Caco-2 (cell line): Measurements from ENCODE around the gene ABHD5. TPM values are rescaled to one million over a fixed set of nuclear protein-coding genes. Genes with fewer than 3 reads are reported as not detected.

Experiments
- BruUV-seq: library from RNA; stranded (reverse); fragments of 400-500 nt; replicated peaks from 2 replicates; lab custom pipeline; 2021; lab: Mats Ljungman, UMichigan
- CTCF ChIA-PET: fragments of 300-600 bp; sonication (Branson Sonifier 250); formaldehyde crosslinking; loops from one replicate; lab custom pipeline; 2022; ENCODE audit warnings: antibody characterized with exemption; lab: Charles Lee
- POLR2A ChIA-PET: fragments of 300-600 bp; sonication (Branson Sonifier 250); formaldehyde crosslinking; loops from one replicate; lab custom pipeline; 2022; ENCODE audit warnings: antibody characterized with exemption; lab: Charles Lee
- DNase-seq, 2 experiments: peaks; one replicate each; pipeline versions ENCODE4 v3.0.0 to v3.0.0-alpha.2; 2020 to 2022
- H3K27me3 ChIP-seq: replicated peaks from 2 replicates; pipeline ENCODE4 v1.6.0; 2011; ENCODE audit warnings: low read length; ENCODE audit not compliant: control insufficient read depth, insufficient read depth
- H3K36me3 ChIP-seq: 2 replicates; pipeline ENCODE4 v1.5.1; 2011; ENCODE audit warnings: low read length; ENCODE audit not compliant: control insufficient read depth, insufficient read depth
- H3K4me1 ChIP-seq: fragments of 250-450 bp; sonication (Bioruptor Pico); 2 replicates; pipeline ENCODE4 v1.5.1; 2020; ENCODE audit warnings: mild to moderate bottlenecking
- H3K4me3 ChIP-seq: 2 replicates; pipeline ENCODE4 v1.5.1; 2011; ENCODE audit warnings: low read depth, mild to moderate bottlenecking, control low read depth, low read length
- H3K9me3 ChIP-seq: fragments of 250-450 bp; sonication (Bioruptor Pico); 2 replicates; pipeline ENCODE4 v1.5.1; 2020; ENCODE audit warnings: mild to moderate bottlenecking, moderate library complexity
- H3K27ac Mint-ChIP-seq: one replicate; pipeline ENCODE4 v1.8.0; 2022; ENCODE audit warnings: mixed read lengths; ENCODE audit not compliant: unreplicated experiment
- H3K27me3 Mint-ChIP-seq: one replicate; pipeline ENCODE4 v1.8.0; 2022; ENCODE audit warnings: mixed read lengths; ENCODE audit not compliant: insufficient read depth, unreplicated experiment
- H3K36me3 Mint-ChIP-seq: one replicate; pipeline ENCODE4 v1.8.0; 2022; ENCODE audit warnings: mild to moderate bottlenecking, mixed read lengths; ENCODE audit not compliant: insufficient read depth, unreplicated experiment
- H3K4me1 Mint-ChIP-seq: one replicate; pipeline ENCODE4 v1.8.0; 2022; ENCODE audit warnings: low read depth, mixed read lengths; ENCODE audit not compliant: unreplicated experiment
- H3K4me3 Mint-ChIP-seq: one replicate; pipeline ENCODE4 v1.8.0; 2022; ENCODE audit warnings: mild to moderate bottlenecking, moderate library complexity, mixed read lengths; ENCODE audit not compliant: unreplicated experiment
- H3K9me3 Mint-ChIP-seq: one replicate; pipeline ENCODE4 v1.8.0; 2022; ENCODE audit warnings: mixed read lengths; ENCODE audit not compliant: unreplicated experiment
- intact Hi-C: fragments of 100-400 bp; cut with micrococcal nuclease; formaldehyde crosslinking; loops from one replicate; pipeline ENCODE4 v1.10.0; 2022; ENCODE audit not compliant: unreplicated experiment
- total RNA-seq: library from RNA; stranded (reverse); gene quantifications from 2 replicates; pipeline ENCODE4 v1.2.3, GENCODE V29; 2022
- TF ChIP-seq, protein P1 (sequence below), 2 experiments: fragments of 200-600 bp in 1 of 2; IDR thresholded peaks; 1 replicate in 1 of 2; 2 replicates in 1 of 2; pipeline versions ENCODE4 v1.5.1 to v1.8.0; 2011 to 2022; ENCODE audit warnings: antibody characterized with exemption in 1 of 2, control low read depth in 1 of 2, inconsistent platforms in 1 of 2, low read depth in 1 of 2, low read length in 1 of 2, mild to moderate bottlenecking in 1 of 2, moderate library complexity in 1 of 2; ENCODE audit not compliant: insufficient read depth in 1 of 2, severe bottlenecking in 1 of 2, unreplicated experiment in 1 of 2

The ABHD5 gene
- total RNA-seq, 1 experiment from 2014 or later = 12.3 TPM

DNA sequence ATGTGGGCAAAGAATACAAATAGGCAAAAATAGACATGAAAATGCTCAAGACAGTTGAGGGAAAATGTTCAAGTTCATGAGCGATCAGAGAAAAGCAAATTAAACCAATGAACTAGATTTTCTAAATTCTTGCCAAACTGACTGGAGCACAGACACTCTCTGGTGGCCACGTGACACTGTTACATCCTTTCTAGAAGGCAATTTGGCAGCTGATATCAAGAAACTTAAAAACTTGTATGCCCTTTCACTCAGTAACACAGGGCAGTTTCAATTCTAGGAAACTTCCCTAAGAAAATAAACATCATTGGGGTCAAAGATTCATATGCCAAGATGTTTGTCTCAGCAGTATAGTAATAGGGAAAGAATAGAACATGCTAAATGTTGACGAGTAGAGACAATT is 52.2 kb downstream of the ABHD5 start:
- DNase-seq = no peak
- BruUV-seq = no TSS peak
- H3K36me3 ChIP-seq = no peaks in the 10 kb centered on the region

DNA sequence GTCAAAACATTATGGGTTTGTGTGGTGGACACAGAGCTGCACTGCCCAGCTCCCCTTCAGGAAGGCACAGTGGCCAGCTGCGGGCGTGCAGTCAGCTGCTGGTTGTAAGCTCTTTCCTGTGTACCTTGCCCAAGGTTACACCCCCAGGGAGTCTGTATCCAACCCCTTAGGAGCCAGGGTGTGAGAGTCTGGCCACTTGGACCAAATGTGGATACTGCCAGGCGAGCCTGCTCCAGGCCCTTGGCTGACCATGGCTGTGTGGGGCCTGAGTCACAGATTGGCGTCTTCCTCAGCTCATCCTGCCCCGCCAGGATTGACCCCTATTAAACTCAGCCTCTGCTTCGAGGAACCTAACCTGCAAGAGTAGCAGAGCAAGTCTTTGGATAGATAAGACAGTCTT is 56.9 kb downstream of the ABHD5 start:
- POLR2A ChIA-PET = no interaction called here
- no peak overlapping the region for H3K4me3 Mint-ChIP-seq

More for the DNA sequence above, 52.2 kb downstream of the ABHD5 start:
- Histone ChIP-seq H3K4me1 (peaks cover under 1% of the 10 kb centered on the region; the same call in 1 of the 2 replicates), H3K4me3 (no peak overlapping the region), H3K9me3 (no peaks in the 10 kb centered on the region), H3K27me3 (no peaks in the 10 kb centered on the region)
- H3K9me3 Mint-ChIP-seq = peaks cover 14% of the 10 kb centered on the region
- TF ChIP-seq, protein P1, sequence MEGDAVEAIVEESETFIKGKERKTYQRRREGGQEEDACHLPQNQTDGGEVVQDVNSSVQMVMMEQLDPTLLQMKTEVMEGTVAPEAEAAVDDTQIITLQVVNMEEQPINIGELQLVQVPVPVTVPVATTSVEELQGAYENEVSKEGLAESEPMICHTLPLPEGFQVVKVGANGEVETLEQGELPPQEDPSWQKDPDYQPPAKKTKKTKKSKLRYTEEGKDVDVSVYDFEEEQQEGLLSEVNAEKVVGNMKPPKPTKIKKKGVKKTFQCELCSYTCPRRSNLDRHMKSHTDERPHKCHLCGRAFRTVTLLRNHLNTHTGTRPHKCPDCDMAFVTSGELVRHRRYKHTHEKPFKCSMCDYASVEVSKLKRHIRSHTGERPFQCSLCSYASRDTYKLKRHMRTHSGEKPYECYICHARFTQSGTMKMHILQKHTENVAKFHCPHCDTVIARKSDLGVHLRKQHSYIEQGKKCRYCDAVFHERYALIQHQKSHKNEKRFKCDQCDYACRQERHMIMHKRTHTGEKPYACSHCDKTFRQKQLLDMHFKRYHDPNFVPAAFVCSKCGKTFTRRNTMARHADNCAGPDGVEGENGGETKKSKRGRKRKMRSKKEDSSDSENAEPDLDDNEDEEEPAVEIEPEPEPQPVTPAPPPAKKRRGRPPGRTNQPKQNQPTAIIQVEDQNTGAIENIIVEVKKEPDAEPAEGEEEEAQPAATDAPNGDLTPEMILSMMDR (IDR thresholded peaks at IDR 0.05; ENCODE audit: insufficient read depth in 1 of 2, low read depth in 1 of 2, low read length in 1 of 2, severe bottlenecking in 1 of 2, unreplicated experiment in 1 of 2) = no peak
- H3K27ac Mint-ChIP-seq = no peak overlapping the region
- H3K27me3 Mint-ChIP-seq = peaks cover 3% of the 10 kb centered on the region
- no peaks in the 10 kb centered on the region for H3K36me3 Mint-ChIP-seq
- ChIA-PET CTCF (no interaction called here), POLR2A (no interaction called here)
- H3K4me3 Mint-ChIP-seq = no peak overlapping the region
- intact Hi-C loops = loop anchor here (2.0 kb wide), 1 partner anchor 198 kb away; no protein-coding TSS in a partner anchor
- H3K4me1 Mint-ChIP-seq = no peaks in the 10 kb centered on the region

DNA sequence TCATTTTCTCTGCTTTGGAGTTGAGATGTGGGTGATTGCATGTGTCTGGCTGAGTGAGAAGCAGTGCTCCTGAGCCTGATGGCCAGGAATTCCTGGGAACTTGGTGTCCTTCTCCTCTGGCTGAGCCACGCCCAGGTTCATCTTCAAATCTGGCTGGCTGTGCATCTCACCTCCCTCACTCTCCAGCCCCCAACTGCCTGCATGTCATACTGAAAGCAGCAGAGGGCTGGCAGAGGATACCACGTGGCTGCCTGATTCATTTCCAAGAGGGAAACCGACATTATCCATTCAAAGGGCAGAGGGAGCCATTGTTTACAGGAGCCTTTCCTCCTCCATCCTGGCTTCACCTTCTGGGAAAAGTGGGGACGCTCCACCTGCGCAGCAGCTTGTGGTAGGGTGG is 57.4 kb downstream of the ABHD5 start:
- Mint-ChIP-seq H3K27me3 (no peaks in the 10 kb centered on the region), H3K27ac (no peak overlapping the region), H3K4me3 (no peak overlapping the region), H3K4me1 (no peaks in the 10 kb centered on the region), H3K36me3 (no peaks in the 10 kb centered on the region), H3K9me3 (peaks cover 14% of the 10 kb centered on the region)
- no peaks in the 10 kb centered on the region for H3K27me3 ChIP-seq
- intact Hi-C loops = no loop called here
- ChIA-PET POLR2A (no interaction called here), CTCF (no interaction called here)
- TF ChIP-seq, protein P1 (IDR thresholded peaks at IDR 0.05; ENCODE audit: insufficient read depth in 1 of 2, low read depth in 1 of 2, low read length in 1 of 2, severe bottlenecking in 1 of 2, unreplicated experiment in 1 of 2) = no peak
- H3K36me3 ChIP-seq = no peaks in the 10 kb centered on the region
- BruUV-seq = no TSS peak
- no peaks in the 10 kb centered on the region for H3K9me3 ChIP-seq
- peaks cover 5% of the 10 kb centered on the region; the same call in 1 of the 2 replicates for H3K4me1 ChIP-seq
- no peak overlapping the region for H3K4me3 ChIP-seq
- DNase-seq = no peak

More for the DNA sequence above, 56.9 kb downstream of the ABHD5 start:
- Mint-ChIP-seq H3K36me3 (no peaks in the 10 kb centered on the region), H3K27me3 (no peaks in the 10 kb centered on the region), H3K27ac (no peak overlapping the region), H3K4me1 (no peaks in the 10 kb centered on the region), H3K9me3 (peaks cover 14% of the 10 kb centered on the region)
- TF ChIP-seq, protein P1 (IDR thresholded peaks at IDR 0.05; ENCODE audit: insufficient read depth in 1 of 2, low read depth in 1 of 2, low read length in 1 of 2, severe bottlenecking in 1 of 2, unreplicated experiment in 1 of 2) = no peak
- Histone ChIP-seq H3K9me3 (no peaks in the 10 kb centered on the region), H3K36me3 (no peaks in the 10 kb centered on the region), H3K27me3 (no peaks in the 10 kb centered on the region), H3K4me1 (peaks cover 5% of the 10 kb centered on the region; the same call in 1 of the 2 replicates), H3K4me3 (no peak overlapping the region)
- no TSS peak for BruUV-seq
- no peak for DNase-seq
- CTCF ChIA-PET = interaction anchor here (0.7 kb wide), 2 partner anchors 126 to 587 kb away, joined by 4 to 6 read pairs; partner anchors contain the start of gene ANO10
- intact Hi-C loops = no loop called here
